ENCODE measurements around the gene TCP11X2.
"Not testable (repeated sequence)": the region's sequence is repeated elsewhere in the genome, so short reads cannot be mapped to it uniquely, and the experiment has no call there.

Gene TCP11X2

GRCh38 chrX:102471762-102472220 lies at the start of gene TCP11X2:
Gene TCP11X2 (minus strand): TSS chrX:102471812.
- FAIRE-seq: not testable (repeated sequence)

GRCh38 chrX:102517326-102517725 lies 45.7 kb upstream of the TCP11X2 start:
- no peak for FAIRE-seq

- FAIRE-seq: no peak
Observed at GRCh38 chrX:102515975-102516941, 44.6 kb upstream of the TCP11X2 start, which contains the start of gene TMSB15A. Gene TMSB15A (minus strand): TSS chrX:102516739.

- FAIRE-seq: no peak
Observed at GRCh38 chrX:102514536-102514935, 42.9 kb upstream of the TCP11X2 start.

- no peak for FAIRE-seq
Observed at GRCh38 chrX:102498732-102499131, 27.1 kb upstream of the TCP11X2 start.

- FAIRE-seq: no peak
Observed at GRCh38 chrX:102491766-102492165, 20.2 kb upstream of the TCP11X2 start.

GRCh38 chrX:102478765-102479164 lies 7.2 kb upstream of the TCP11X2 start:
- not testable (repeated sequence) for FAIRE-seq

- FAIRE-seq: not testable (repeated sequence)
Observed at GRCh38 chrX:102470215-102470614, 1.4 kb downstream of the TCP11X2 start.

GRCh38 chrX:102458615-102459014 lies 13.0 kb downstream of the TCP11X2 start:
- not testable (repeated sequence) for FAIRE-seq

GRCh38 chrX:102439908-102440307 lies 31.7 kb downstream of the TCP11X2 start, which contains the start of gene NXF2B:
Gene NXF2B (minus strand): TSS chrX:102440008. CDS start chrX:102380036, 59,972 bp downstream.
- FAIRE-seq: not testable (repeated sequence)

- not testable (repeated sequence) for FAIRE-seq
Observed at GRCh38 chrX:102414493-102414892, 57.1 kb downstream of the TCP11X2 start.
